Thoracic aorta (tissue), 2 donors: Measurements from ENCODE around the gene SHISA5. TPM values are rescaled to one million over a fixed set of nuclear protein-coding genes. Genes with fewer than 3 reads are reported as not detected.

ENCODE experiments used
- ATAC-seq: fragments of 150-250 bp; one replicate; pipeline ENCODE4 v1.8.0; 2017; ENCODE audit warnings: low read depth; ENCODE audit not compliant: insufficient number of reproducible peaks, low FRiP score
- DNase-seq: peaks from one replicate; pipeline ENCODE4 v3.0.0-alpha.2; 2020; ENCODE audit warnings: low spot score
- H3K27ac ChIP-seq, 2 donors: fragments of 200-600 bp; sonication (generic); 1 replicate in 1 of 2; 2 replicates in 1 of 2; pipeline ENCODE4 v1.5.1; 2016; ENCODE audit warnings: mild to moderate bottlenecking in 2 of 2, moderate library complexity in 2 of 2
- H3K27me3 ChIP-seq: fragments of 200-600 bp; sonication (generic); replicated peaks from 2 replicates; pipeline ENCODE4 v1.6.0; 2016; ENCODE audit warnings: mild to moderate bottlenecking; ENCODE audit not compliant: insufficient read depth
- H3K36me3 ChIP-seq: fragments of 200-600 bp; sonication (generic); one replicate; pipeline ENCODE4 v1.5.1; 2016
- H3K4me1 ChIP-seq, 2 donors: fragments of 200-600 bp; sonication (generic); 1 replicate in 1 of 2; 2 replicates in 1 of 2; pipeline versions ENCODE4 v1.5.1 to v1.6.0; 2016; ENCODE audit warnings: low read depth in 2 of 2, mild to moderate bottlenecking in 1 of 2; ENCODE audit not compliant: control insufficient read depth in 1 of 2
- H3K4me3 ChIP-seq: fragments of 200-600 bp; sonication (generic); 2 replicates; pipeline ENCODE4 v1.5.1; 2016; ENCODE audit warnings: mild to moderate bottlenecking
- H3K9me3 ChIP-seq: fragments of 200-600 bp; sonication (generic); 2 replicates; pipeline ENCODE4 v1.5.1; 2016
- CTCF ChIP-seq: fragments of 200-600 bp; sonication (generic); IDR thresholded peaks from one replicate; pipeline ENCODE4 v1.5.1; 2019; ENCODE audit warnings: antibody characterized with exemption
- total RNA-seq, 2 donors: library from RNA; depleted of rRNA; stranded (reverse); fragments of >200 nt; gene quantifications; one replicate each; pipeline versions ENCODE4 v1.1.0 to v1.2.3, GENCODE V29; 2016

Gene SHISA5
- total RNA-seq, 2 donors from 2014 or later: 151 to 159 TPM

- no peak for TF ChIP-seq CTCF
- Histone ChIP-seq H3K27ac (no peak overlapping the region), H3K27me3 (no peaks in the 10 kb centered on the region), H3K9me3 (no peaks in the 10 kb centered on the region), H3K36me3 (no peaks in the 10 kb centered on the region), H3K4me1 (peaks cover 5 to 13% of the 10 kb centered on the region in 2 donors), H3K4me3 (no peak overlapping the region)
- ATAC-seq: no peak
- no peak for DNase-seq
Measured at GRCh38 chr3:48433472-48434118, 70.4 kb downstream of the SHISA5 start.

GRCh38 chr3:48432411-48433371, 71.3 kb downstream of the SHISA5 start:
- H3K4me1 ChIP-seq: peaks cover 11 to 21% of the 10 kb centered on the region in 2 donors
- no peak for TF ChIP-seq CTCF
- no peaks in the 10 kb centered on the region for H3K9me3 ChIP-seq
- no peaks in the 10 kb centered on the region for H3K27me3 ChIP-seq
- no peak for ATAC-seq
- no peak for DNase-seq
- no peaks in the 10 kb centered on the region for H3K36me3 ChIP-seq
- H3K27ac ChIP-seq: peak overlapping the region in 1 of 2 donors; percentile 0
- H3K4me3 ChIP-seq: no peak overlapping the region

GRCh38 chr3:48431224-48432029, 72.5 kb downstream of the SHISA5 start:
- Histone ChIP-seq H3K9me3 (no peaks in the 10 kb centered on the region), H3K27ac (peak overlapping the region; percentile 93 to 96), H3K4me1 (peaks cover 21 to 33% of the 10 kb centered on the region in 2 donors), H3K36me3 (no peaks in the 10 kb centered on the region), H3K4me3 (no peak overlapping the region), H3K27me3 (no peaks in the 10 kb centered on the region)
- no peak for DNase-seq
- no peak for TF ChIP-seq CTCF
- no peak for ATAC-seq

GRCh38 chr3:48430708-48431101, 73.3 kb downstream of the SHISA5 start:
- peak overlapping the region; percentile 93 to 96 for H3K27ac ChIP-seq
- no peaks in the 10 kb centered on the region for H3K9me3 ChIP-seq
- no peak for TF ChIP-seq CTCF
- DNase-seq: no peak
- ATAC-seq: no peak
- H3K4me1 ChIP-seq: peaks cover 26 to 41% of the 10 kb centered on the region in 2 donors
- H3K36me3 ChIP-seq: no peaks in the 10 kb centered on the region
- no peaks in the 10 kb centered on the region for H3K27me3 ChIP-seq
- no peak overlapping the region for H3K4me3 ChIP-seq
